Stimulated activated CD4-positive, alpha-beta T cell treated with anti-CD3 and anti-CD28 coated beads, Interleukin-2, amount 100 ng/mL, for 24 hours (primary cell): ENCODE measurements around the gene SHISA2.
"Not testable (repeated sequence)": the region's sequence is repeated elsewhere in the genome, so short reads cannot be mapped to it uniquely, and the experiment has no call there.

ENCODE experiments used
- DNase-seq, 2 donors: peaks; one replicate each; pipeline ENCODE4 v3.0.0-alpha.2; 2020

SHISA2 gene

DNA sequence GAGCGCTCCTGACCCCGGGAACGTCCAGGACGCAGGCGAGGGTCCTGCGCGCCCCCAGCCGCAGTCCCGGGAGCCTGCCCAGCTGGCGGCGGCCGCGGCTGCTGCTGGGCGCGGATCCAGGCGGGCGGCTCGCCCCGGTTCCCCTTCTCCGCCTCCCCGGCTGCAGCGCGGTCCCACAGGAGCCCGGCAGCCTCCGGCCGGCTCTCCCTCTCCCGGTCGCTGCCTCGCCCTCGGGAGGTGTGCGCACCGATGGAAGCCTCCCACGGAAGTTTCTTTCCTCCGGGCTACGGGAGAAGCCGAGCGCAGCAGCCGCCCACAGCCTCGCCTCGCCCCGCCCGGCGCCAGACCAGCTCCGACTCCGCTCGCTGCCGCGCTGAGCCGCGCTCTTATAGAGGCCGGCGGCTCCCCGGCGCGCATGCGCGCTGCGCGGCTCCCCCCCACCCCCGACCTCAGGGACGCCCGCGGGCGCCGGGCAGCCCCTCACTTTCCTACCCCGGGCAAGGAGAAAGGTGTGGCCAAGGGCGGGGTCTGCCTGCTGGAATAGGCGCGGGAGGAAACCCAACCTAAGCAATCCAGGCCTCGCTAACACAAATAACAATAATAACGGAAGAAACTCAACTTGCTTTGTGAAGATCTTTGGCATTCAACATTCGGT is at the start of gene SHISA2:
SHISA2 (minus strand) TSS at position 360 of the 655 bp plus-strand sequence. CDS start 1,041 bp downstream, outside the sequence.
- DNase-seq: peak; percentile 22 to 48

- no peak for DNase-seq
Measured at GRCh38 chr13:26095846-26096610, 44.2 kb upstream of the SHISA2 start.

DNA sequence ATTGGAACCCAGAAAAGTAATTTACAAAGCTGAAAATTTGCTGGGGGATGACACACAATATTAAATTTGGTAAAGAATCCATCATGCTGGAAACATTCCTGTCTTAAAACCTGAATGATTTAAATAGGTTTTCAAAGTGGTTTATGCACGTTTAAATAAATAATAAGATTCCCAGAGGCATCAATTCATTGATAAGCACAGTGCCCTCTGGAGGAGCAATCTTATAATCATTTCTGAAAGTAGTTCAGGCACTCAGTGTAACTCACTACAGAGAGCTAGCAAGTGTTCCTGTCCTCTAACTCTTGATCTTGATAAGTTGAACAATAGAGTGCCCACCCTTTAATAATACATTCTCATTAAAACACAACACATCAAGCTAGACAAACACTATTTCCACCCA is 43.5 kb upstream of the SHISA2 start:
- DNase-seq: no peak

DNA sequence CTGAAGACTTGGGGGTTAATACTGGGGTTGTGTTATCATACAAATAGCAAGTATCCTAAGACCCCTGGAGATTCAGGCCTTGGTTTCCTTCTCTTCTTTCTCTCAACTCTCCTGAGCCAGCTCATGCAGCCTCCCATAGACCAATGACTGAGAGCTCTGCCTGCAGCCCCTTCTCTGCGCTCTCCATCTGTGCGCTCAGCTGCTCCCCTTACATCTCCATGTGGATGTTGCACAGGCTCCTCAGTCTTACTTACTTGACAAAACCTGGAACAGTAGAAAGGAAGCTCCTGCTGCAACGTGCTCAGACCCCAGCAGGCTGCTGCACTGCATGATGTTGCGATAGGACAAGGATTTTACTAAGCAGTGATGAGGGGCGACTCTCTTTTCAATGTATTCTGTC is 25.0 kb upstream of the SHISA2 start:
- not testable (repeated sequence) for DNase-seq

- no peak for DNase-seq
Measured at GRCh38 chr13:26075498-26075897, 23.7 kb upstream of the SHISA2 start.

- no peak for DNase-seq
Measured at GRCh38 chr13:26074706-26075105, 22.9 kb upstream of the SHISA2 start.

GRCh38 chr13:26072335-26072734 is 20.5 kb upstream of the SHISA2 start:
- DNase-seq: not testable (repeated sequence)

DNA sequence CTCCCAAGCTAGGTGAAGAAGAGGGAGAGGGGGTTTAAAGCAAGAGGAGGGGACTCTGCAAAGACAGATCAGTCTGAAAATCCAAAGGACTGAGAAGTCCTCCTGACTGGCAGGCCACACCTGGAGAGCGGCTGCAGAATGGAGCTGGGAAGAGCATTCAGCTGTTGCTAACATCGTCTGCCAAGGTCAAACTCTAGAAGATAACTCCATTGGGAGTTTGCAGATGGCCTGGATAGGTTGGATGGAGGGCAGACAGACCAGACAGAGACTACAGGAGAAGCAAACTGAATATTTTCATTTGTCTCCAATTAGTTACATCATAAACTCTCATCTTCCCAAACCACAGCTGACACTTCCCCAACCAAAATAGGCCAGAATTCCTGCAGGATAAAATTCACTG is 19.9 kb upstream of the SHISA2 start:
- no peak for DNase-seq

DNA sequence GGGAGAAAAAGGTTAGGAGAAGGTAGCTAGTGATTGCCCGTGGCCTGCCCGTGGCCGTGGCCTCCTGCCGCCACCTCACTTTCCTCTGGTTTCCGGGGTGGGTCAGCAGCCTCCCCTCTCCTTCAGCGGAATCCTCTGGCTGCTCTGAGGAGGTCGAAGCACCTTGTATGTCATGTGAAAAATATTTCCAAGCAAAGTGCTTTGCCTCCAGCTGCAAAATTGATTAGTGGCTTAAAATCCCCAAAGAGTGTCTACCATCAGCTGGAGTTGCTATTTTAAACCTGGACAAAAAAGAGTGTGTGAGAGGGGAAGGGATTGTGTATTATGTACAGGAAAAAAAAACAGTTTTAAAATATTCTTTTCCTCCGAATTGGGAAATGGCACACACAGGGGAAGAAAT is 17.8 kb upstream of the SHISA2 start:
- DNase-seq: not testable (repeated sequence)

GRCh38 chr13:26068372-26068771 is 16.6 kb upstream of the SHISA2 start:
- DNase-seq: not testable (repeated sequence)

DNA sequence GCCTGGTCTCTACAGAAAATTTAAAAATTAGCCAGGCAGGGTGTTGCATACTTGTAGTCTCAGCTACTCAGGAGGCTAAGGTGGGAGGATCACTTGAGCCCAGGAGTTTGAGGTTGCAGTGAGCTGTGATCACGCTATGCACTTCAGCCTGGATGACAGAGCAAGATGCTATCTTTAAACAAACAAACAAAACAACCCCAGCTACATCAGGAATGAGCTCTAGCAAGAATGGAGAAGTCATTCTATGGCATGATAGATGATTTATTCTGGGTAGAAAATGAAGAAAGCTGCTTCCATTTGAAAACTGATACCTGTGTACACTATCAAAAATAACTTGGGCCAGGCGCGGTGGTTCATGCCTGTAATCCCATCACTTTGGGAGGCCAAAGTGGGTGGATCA is 15.8 kb upstream of the SHISA2 start:
- DNase-seq: no peak

GRCh38 chr13:26066492-26066891 is 14.7 kb upstream of the SHISA2 start:
- not testable (repeated sequence) for DNase-seq

DNA sequence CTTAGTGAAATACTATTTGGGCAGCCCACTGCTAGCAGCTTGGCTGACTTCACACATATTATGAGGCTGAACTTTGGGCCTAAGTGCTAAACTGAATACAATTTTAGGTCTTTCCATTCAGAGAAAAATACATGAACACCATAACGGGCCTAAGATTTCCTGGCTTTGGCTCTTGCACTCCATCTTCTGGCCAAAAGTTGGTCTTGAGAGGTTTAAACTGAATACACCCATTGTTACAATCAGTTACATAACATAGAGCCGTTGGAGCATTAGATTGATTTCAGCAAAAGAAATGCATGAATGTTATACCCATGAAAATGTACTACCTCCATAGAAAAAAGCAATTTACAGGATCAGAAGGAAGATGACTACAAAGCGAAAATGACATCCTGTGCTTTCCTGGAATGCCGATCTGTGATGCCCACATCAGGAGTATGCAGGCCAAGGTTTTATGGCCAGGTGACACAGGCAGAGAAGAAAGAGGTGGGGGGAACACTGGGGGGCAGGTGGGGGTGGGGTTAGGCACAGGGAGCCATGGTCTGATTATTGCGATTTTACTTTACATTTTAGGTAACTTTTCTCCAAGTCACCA is 11.1 kb upstream of the SHISA2 start:
- peak in 1 of 2 donors; percentile 5 for DNase-seq

DNA sequence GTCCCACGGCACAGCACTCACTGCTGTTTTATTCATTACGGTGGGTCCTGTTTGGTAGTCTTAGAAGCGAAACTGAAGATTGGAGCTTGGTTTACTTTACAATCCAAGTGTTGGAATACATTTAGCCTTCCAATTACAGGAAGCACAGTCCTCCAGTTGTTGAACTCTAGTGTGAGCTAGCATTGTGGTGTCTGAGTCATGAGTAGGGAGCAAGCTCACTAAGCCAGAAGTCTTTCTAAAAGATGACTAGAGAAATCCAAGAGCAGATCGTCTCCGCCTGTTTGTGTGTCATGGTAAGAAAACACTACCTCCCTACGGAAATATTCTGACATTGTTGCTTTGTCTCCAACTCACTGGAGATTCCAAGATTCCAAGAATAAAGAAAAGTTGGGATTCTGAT is 10.1 kb upstream of the SHISA2 start:
- no peak for DNase-seq

- DNase-seq: no peak
Measured at GRCh38 chr13:26061256-26061655, 9.4 kb upstream of the SHISA2 start.

- DNase-seq: no peak
Measured at GRCh38 chr13:26060357-26060756, 8.5 kb upstream of the SHISA2 start.

GRCh38 chr13:26058704-26059103 is 6.9 kb upstream of the SHISA2 start:
- DNase-seq: no peak

- DNase-seq: no peak
Measured at GRCh38 chr13:26054896-26055295, 3.1 kb upstream of the SHISA2 start.

DNA sequence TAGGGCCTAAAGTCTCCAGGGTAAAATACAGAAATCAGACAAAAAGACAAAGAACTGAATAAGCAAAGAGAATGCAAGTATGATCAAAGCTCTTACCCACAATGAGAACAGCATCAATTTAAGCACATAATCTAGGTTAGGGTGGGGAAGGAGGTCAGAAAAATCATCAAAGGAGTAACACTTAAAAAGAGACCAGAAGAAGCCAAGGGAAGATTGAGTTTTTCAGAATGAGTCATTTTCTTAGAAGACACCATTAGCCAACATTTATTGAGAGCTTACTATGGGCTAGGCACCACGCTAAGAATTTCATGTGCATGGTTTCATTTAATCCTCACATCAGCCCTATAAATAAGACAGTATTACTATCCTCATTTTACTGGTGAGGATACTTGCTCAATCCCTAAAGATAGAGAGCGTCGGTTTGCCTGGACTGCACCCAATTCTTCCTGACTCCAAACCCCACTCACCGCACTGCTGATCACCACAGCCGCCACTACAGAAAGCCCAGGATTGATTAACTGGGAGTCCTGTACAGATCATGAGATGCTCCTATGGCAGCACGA is 1.7 kb upstream of the SHISA2 start:
- DNase-seq: no peak

GRCh38 chr13:26052337-26052736 is 521 bp upstream of the SHISA2 start:
- no peak for DNase-seq

DNA sequence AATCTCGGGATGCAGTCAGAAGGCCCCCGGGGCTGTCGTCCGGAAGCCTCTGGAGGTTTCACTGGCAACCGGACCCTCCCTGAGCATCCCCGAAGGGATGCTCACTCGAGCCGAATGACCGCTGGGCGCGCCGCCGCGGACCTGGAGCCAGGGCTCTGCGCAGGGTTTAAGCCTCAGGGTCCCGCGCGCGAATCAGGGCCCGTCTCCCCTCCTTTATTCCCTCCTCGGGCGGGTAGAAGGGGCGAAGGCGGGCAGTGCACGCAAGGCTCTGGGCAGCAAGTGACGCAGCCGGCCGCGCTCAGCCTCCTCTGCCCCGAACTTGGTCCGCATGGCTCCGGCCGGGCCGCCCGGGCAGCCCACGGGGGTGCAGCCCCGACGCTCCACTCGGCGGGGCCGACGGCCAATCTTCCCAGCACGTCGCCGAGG is 572 bp downstream of the SHISA2 start:
- DNase-seq: peak in 1 of 2 donors; percentile 5

- DNase-seq: peak in 1 of 2 donors; percentile 22
Measured at GRCh38 chr13:26050568-26051230, 1.1 kb downstream of the SHISA2 start.

GRCh38 chr13:26048741-26049140 is 3.1 kb downstream of the SHISA2 start:
- no peak for DNase-seq
